ENCODE data around the gene ABCA1.
A peak's percentile ranks its signal among the peaks of the same experiment; 100 is the strongest.
"Not testable (repeated sequence)": the region's sequence is repeated elsewhere in the genome, so short reads cannot be mapped to it uniquely, and the experiment has no call there.

ABCA1 gene

GRCh38 chr9:104927912-104928740 is at the start of gene ABCA1:
Gene ABCA1 (minus strand): TSS chr9:104928155. CDS start chr9:104903679, 24,476 bp downstream.
- peak within 1 kb of the TSS; percentile 59 for H3K27ac ChIP-seq
- H3K9me3 ChIP-seq (ENCODE audit: severe bottlenecking), result no peaks in the 10 kb centered on the region
- peak within 1 kb of the TSS; percentile 49 for H3K4me3 ChIP-seq (ENCODE audit: low read depth, low read length)
- no peaks in the 10 kb centered on the region for H3K27me3 ChIP-seq (ENCODE audit: insufficient read depth, low read depth, severe bottlenecking)
- no peaks in the 10 kb centered on the region for H3K36me3 ChIP-seq
- TF ChIP-seq, protein P1, sequence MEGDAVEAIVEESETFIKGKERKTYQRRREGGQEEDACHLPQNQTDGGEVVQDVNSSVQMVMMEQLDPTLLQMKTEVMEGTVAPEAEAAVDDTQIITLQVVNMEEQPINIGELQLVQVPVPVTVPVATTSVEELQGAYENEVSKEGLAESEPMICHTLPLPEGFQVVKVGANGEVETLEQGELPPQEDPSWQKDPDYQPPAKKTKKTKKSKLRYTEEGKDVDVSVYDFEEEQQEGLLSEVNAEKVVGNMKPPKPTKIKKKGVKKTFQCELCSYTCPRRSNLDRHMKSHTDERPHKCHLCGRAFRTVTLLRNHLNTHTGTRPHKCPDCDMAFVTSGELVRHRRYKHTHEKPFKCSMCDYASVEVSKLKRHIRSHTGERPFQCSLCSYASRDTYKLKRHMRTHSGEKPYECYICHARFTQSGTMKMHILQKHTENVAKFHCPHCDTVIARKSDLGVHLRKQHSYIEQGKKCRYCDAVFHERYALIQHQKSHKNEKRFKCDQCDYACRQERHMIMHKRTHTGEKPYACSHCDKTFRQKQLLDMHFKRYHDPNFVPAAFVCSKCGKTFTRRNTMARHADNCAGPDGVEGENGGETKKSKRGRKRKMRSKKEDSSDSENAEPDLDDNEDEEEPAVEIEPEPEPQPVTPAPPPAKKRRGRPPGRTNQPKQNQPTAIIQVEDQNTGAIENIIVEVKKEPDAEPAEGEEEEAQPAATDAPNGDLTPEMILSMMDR (IDR thresholded peaks at IDR 0.05; ENCODE audit: low read depth, low read length), result no peak
- DNase-seq, result peak; percentile 82

GRCh38 chr9:104977580-104977979 is 49.6 kb upstream of the ABCA1 start:
- no peak overlapping the region for H3K27ac ChIP-seq
- H3K9me3 ChIP-seq (ENCODE audit: severe bottlenecking), result no peaks in the 10 kb centered on the region
- H3K27me3 ChIP-seq (ENCODE audit: insufficient read depth, low read depth, severe bottlenecking), result no peaks in the 10 kb centered on the region
- no peaks in the 10 kb centered on the region for H3K36me3 ChIP-seq
- TF ChIP-seq, protein P1 (IDR thresholded peaks at IDR 0.05; ENCODE audit: low read depth, low read length), result no peak
- no peak overlapping the region for H3K4me3 ChIP-seq (ENCODE audit: low read depth, low read length)
- DNase-seq, result no peak

DNA sequence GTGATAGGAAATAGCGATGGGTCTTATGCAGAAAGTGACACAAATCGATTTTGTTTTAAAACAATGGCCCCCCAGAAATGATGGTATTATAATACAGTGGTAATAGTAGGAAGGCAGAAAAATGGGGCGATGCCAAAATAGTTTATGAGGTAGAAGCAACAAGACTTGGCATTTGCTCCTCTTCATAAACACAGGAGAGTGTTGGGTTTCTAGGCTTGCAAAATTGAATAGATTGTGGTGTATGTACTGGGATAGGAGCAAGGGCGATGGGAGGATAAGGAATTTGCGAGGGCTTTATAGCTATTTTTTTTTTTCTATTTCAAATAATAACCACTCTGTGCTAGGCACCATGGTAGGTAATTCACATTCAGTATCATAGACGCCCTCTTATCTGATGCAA is 49.2 kb upstream of the ABCA1 start:
- Histone ChIP-seq H3K27ac (no peak overlapping the region), H3K36me3 (no peaks in the 10 kb centered on the region)
- TF ChIP-seq, protein P1 (IDR thresholded peaks at IDR 0.05; ENCODE audit: low read depth, low read length), result no peak

GRCh38 chr9:104975966-104976595 is 48.1 kb upstream of the ABCA1 start:
- not testable (repeated sequence) for DNase-seq; H3K27ac ChIP-seq; H3K36me3 ChIP-seq; H3K27me3 ChIP-seq (ENCODE audit: insufficient read depth, low read depth, severe bottlenecking); H3K4me3 ChIP-seq (ENCODE audit: low read depth, low read length); H3K9me3 ChIP-seq (ENCODE audit: severe bottlenecking)

More for the DNA sequence above, 49.2 kb upstream of the ABCA1 start:
- Histone ChIP-seq H3K9me3 (ENCODE audit: severe bottlenecking) (no peaks in the 10 kb centered on the region), H3K27me3 (ENCODE audit: insufficient read depth, low read depth, severe bottlenecking) (no peaks in the 10 kb centered on the region), H3K4me3 (ENCODE audit: low read depth, low read length) (no peak overlapping the region)
- DNase-seq, result no peak

DNA sequence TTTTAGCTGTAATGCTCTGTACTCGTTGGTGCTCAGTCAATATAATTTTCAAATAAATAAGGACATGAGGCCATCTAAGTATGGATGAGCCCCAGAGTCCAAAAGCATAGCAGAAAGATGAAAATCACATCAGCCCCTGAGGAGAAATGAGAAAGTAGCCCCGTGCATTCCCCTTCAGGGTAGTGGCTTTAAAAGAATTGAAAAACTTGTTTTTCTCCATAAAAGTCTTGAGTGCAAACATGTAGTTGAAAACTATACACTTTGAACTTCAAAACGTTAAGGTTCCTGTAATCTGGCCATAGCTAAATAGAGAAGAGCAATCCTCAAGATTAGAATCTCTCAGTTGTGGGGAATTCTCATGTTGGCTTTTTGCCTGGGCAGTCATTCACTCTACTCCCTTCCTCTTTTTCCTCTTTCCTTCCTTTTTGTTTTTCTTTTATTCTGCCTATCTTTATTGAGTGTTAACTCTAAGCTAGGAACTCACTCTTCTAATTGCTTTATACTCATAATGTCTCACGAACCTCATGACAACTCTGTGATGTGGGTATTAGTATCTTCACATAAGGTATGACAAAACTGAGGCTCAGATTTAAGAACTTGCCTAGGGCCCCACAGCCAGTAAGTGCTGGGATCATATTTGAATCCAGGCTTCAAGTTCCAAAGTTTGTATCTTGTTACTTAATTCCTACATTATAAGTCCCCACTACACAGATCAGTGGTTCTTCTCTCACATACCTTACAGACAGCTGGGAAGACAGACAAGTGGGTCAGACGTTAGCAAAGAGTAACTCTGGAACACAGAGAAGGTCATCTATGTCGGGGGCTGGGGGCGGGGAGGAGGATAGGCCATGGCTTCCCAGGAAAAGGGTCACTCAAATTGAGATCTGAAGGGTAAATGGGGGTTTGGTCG is 46.4 kb upstream of the ABCA1 start:
- TF ChIP-seq, protein P1 (IDR thresholded peaks at IDR 0.05; ENCODE audit: low read depth, low read length), result no peak
- no peaks in the 10 kb centered on the region for H3K36me3 ChIP-seq
- no peaks in the 10 kb centered on the region for H3K9me3 ChIP-seq (ENCODE audit: severe bottlenecking)
- no peaks in the 10 kb centered on the region for H3K27me3 ChIP-seq (ENCODE audit: insufficient read depth, low read depth, severe bottlenecking)
- no peak for DNase-seq
- H3K4me3 ChIP-seq (ENCODE audit: low read depth, low read length), result no peak overlapping the region
- no peak overlapping the region for H3K27ac ChIP-seq

Measured in WERI-Rb-1 (cell line).